GM12892 (cell line): ENCODE data around the gene PKDREJ.

ENCODE experiments used
- POLR2A ChIP-seq: IDR thresholded peaks from 2 replicates; pipeline ENCODE4 v1.6.1; 2011; ENCODE audit warnings: low read depth, low read length, control low read depth
- POLR2AphosphoS5 ChIP-seq: IDR thresholded peaks from 2 replicates; pipeline ENCODE4 v1.6.1; 2011; ENCODE audit warnings: low read depth, low read length, control low read depth

DNA sequence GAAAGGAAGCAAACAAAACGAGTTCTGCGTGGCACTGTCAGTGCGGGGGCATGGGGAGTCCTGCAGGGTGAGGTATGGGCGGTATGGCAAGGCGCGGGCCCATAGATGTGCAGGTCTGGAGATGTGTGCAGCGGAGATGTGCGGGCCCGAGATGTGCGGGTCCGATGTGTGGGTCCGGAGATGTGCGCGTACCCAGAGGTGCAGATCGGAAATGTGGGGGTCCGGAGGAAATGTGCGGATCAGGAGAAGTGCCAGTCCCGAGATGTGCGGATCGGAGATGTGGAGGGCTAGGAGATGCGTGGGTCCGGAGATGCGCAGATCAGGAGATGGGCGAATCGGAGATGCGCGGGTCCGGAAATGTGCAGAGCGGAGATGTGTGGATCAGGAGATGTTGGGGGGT lies 49.0 kb downstream of the PKDREJ start:
- TF ChIP-seq POLR2A (no peak), POLR2AphosphoS5 (no peak)
